Aorta (tissue), 5 donors: ENCODE measurements around the gene MMRN1. TPM values are rescaled to one million over a fixed set of nuclear protein-coding genes. Genes with fewer than 3 reads are reported as not detected.

ENCODE experiments used
- ATAC-seq: fragments of 200-7000 bp; cut with Tn5 transposase; one replicate; pipeline ENCODE4 v1.9.1; 2022; ENCODE audit warnings: moderate library complexity; ENCODE audit not compliant: low FRiP score
- DNase-seq, 2 donors: peaks; one replicate each; pipeline ENCODE4 v3.0.0-alpha.2; 2020
- H3K27ac ChIP-seq, 2 donors: one replicate each; pipeline ENCODE4 v1.5.1; 2013; ENCODE audit warnings: low read length in 2 of 2, mild to moderate bottlenecking in 2 of 2, moderate library complexity in 2 of 2, control low read depth in 1 of 2, inconsistent platforms in 1 of 2, low read depth in 1 of 2
- H3K27me3 ChIP-seq, 2 donors: one replicate each; pipeline ENCODE4 v1.6.1; 2013; ENCODE audit warnings: control low read depth in 1 of 2, low read length in 1 of 2, mild to moderate bottlenecking in 1 of 2, moderate library complexity in 1 of 2; ENCODE audit not compliant: insufficient read depth in 2 of 2, control insufficient read depth in 1 of 2
- H3K36me3 ChIP-seq, 2 donors: one replicate each; pipeline ENCODE4 v1.6.1; 2013; ENCODE audit warnings: control low read depth in 1 of 2, low read length in 1 of 2, mild to moderate bottlenecking in 1 of 2; ENCODE audit not compliant: insufficient read depth in 2 of 2, control insufficient read depth in 1 of 2
- H3K4me1 ChIP-seq, 2 donors: one replicate each; pipeline ENCODE4 v1.6.1; 2013; ENCODE audit warnings: low read length in 2 of 2, control low read depth in 1 of 2, mild to moderate bottlenecking in 1 of 2, moderate library complexity in 1 of 2; ENCODE audit not compliant: insufficient read depth in 2 of 2, control insufficient read depth in 1 of 2
- H3K4me3 ChIP-seq, 2 donors: one replicate each; pipeline ENCODE4 v1.5.1; 2013; ENCODE audit warnings: low read length in 2 of 2, control low read depth in 1 of 2, mild to moderate bottlenecking in 1 of 2
- H3K9me3 ChIP-seq: one replicate; pipeline ENCODE4 v1.6.1; 2013; ENCODE audit warnings: mild to moderate bottlenecking, low read length; ENCODE audit not compliant: control insufficient read depth
- WGBS, 2 donors: extraction: QIAGEN DNeasy Blood & Tissue Kit; methylation state at CpG; one replicate each; pipeline ENCODE4 v1.1.7; 2013; 5-methylcytosine and 5-hydroxymethylcytosine counted together
- intact Hi-C, 2 donors: fragments of 100-400 bp; cut with DNase I; formaldehyde crosslinking; loops; one replicate each; pipeline versions ENCODE4 v1.14.2 to v1.15.0; 2022
- polyA plus RNA-seq, 2 donors: library from polyadenylated mRNA; stranded (reverse); fragments of 200-250 nt; gene quantifications; one replicate each; pipeline ENCODE4 v1.2.3, GENCODE V29; 2013
- total RNA-seq, 2 donors: library from RNA; stranded (reverse); fragmentation: NEBNext Ultra II Directional; extraction: Animal tissue kit (Norgen Biotek cat#: 25700); gene quantifications; one replicate each; pipeline ENCODE4 v1.2.1, GENCODE V29; 2021
- donor health status: healthy with polysubstance abuse.
- donor health status: Bipolar disorder and iron deficiency.
- donor health status: DM: no; HTN: no; CAD: no.
- donor health status: DM: no; HTN: no; CAD: no.
- donor health status: DM: yes; HTN: yes; CAD: no.

MMRN1 gene
- total and polyA plus RNA-seq, 4 donors: 0.10 to 87.0 (median 12.3) TPM

GRCh38 chr4:89928838-89929237, 34.2 kb downstream of the MMRN1 start:
- Histone ChIP-seq H3K4me1 (no peaks in the 10 kb centered on the region), H3K27me3 (no peaks in the 10 kb centered on the region), H3K27ac (no peak overlapping the region), H3K9me3 (peaks cover 4% of the 10 kb centered on the region), H3K4me3 (no peak overlapping the region), H3K36me3 (no peaks in the 10 kb centered on the region)
- 77 to 80% methylated on average over 4 of the region's 4 CpGs for WGBS, 2 donors
- ATAC-seq (no peak), DNase-seq (no peak)
- intact Hi-C loops: no loop called here

GRCh38 chr4:89929425-89930159, 34.9 kb downstream of the MMRN1 start:
- no peaks in the 10 kb centered on the region for H3K36me3 ChIP-seq
- 60 to 68% methylated on average over 4 of the region's 4 CpGs for WGBS, 2 donors
- intact Hi-C loops: no loop called here
- peaks cover 4% of the 10 kb centered on the region for H3K9me3 ChIP-seq
- ATAC-seq: no peak
- DNase-seq: no peak
- H3K4me1 ChIP-seq: no peaks in the 10 kb centered on the region
- H3K27ac ChIP-seq: no peak overlapping the region
- no peak overlapping the region for H3K4me3 ChIP-seq
- no peaks in the 10 kb centered on the region for H3K27me3 ChIP-seq

- ATAC-seq: no peak
- no peak overlapping the region for H3K4me3 ChIP-seq
- H3K9me3 ChIP-seq: no peaks in the 10 kb centered on the region
- WGBS, 2 donors: 53 to 65% methylated on average over 2 of the region's 2 CpGs
- H3K27me3 ChIP-seq: no peaks in the 10 kb centered on the region
- intact Hi-C loops: no loop called here
- H3K36me3 ChIP-seq: no peaks in the 10 kb centered on the region
- DNase-seq: no peak
- H3K4me1 ChIP-seq: no peaks in the 10 kb centered on the region
- H3K27ac ChIP-seq: no peak overlapping the region
These were observed 44.9 kb downstream of the MMRN1 start for GRCh38 chr4:89939546-89939945.

GRCh38 chr4:89939994-89940393, 45.3 kb downstream of the MMRN1 start:
- ATAC-seq: no peak

GRCh38 chr4:89942811-89943210, 48.2 kb downstream of the MMRN1 start:
- ATAC-seq (no peak), DNase-seq (no peak)
- Histone ChIP-seq H3K27me3 (no peaks in the 10 kb centered on the region), H3K27ac (no peak overlapping the region), H3K36me3 (no peaks in the 10 kb centered on the region), H3K4me1 (no peaks in the 10 kb centered on the region), H3K9me3 (no peaks in the 10 kb centered on the region), H3K4me3 (no peak overlapping the region)
- intact Hi-C loops: no loop called here
- whole genome bisulfite sequencing, 2 donors: 71 to 79% methylated on average over 3 of the region's 3 CpGs

More at GRCh38 chr4:89939994-89940393, 45.3 kb downstream of the MMRN1 start:
- H3K4me1 ChIP-seq: no peaks in the 10 kb centered on the region
- intact Hi-C loops: no loop called here
- no peaks in the 10 kb centered on the region for H3K36me3 ChIP-seq
- H3K27me3 ChIP-seq: no peaks in the 10 kb centered on the region
- no peaks in the 10 kb centered on the region for H3K9me3 ChIP-seq
- H3K27ac ChIP-seq: no peak overlapping the region
- DNase-seq: no peak
- H3K4me3 ChIP-seq: no peak overlapping the region

- no peak overlapping the region for H3K27ac ChIP-seq
- H3K4me3 ChIP-seq: no peak overlapping the region
- DNase-seq (no peak), ATAC-seq (no peak)
- no peaks in the 10 kb centered on the region for H3K36me3 ChIP-seq
- H3K27me3 ChIP-seq: peaks cover 0 to 2% of the 10 kb centered on the region in 2 donors
- intact Hi-C loops: no loop called here
- WGBS, 2 donors: 80 to 81% methylated on average over 2 of the region's 2 CpGs
- no peaks in the 10 kb centered on the region for H3K9me3 ChIP-seq
- no peaks in the 10 kb centered on the region for H3K4me1 ChIP-seq
These were observed 55.2 kb downstream of the MMRN1 start for GRCh38 chr4:89949782-89950387.

- Histone ChIP-seq H3K27ac (no peak overlapping the region), H3K9me3 (no peaks in the 10 kb centered on the region), H3K4me3 (no peak overlapping the region), H3K36me3 (no peaks in the 10 kb centered on the region), H3K4me1 (no peaks in the 10 kb centered on the region), H3K27me3 (peaks cover 0 to 2% of the 10 kb centered on the region in 2 donors)
- WGBS, 2 donors: 24 to 30% methylated on average over 3 of the region's 3 CpGs
- intact Hi-C loops: no loop called here
- ATAC-seq: no peak
- no peak for DNase-seq
These were observed 57.8 kb downstream of the MMRN1 start for GRCh38 chr4:89952458-89952857.

- Histone ChIP-seq H3K27ac (no peak overlapping the region), H3K4me1 (no peaks in the 10 kb centered on the region), H3K27me3 (peaks cover 0 to 2% of the 10 kb centered on the region in 2 donors), H3K36me3 (no peaks in the 10 kb centered on the region), H3K9me3 (no peaks in the 10 kb centered on the region), H3K4me3 (no peak overlapping the region)
- 82 to 84% methylated on average over 13 of the region's 13 CpGs for WGBS, 2 donors
- intact Hi-C loops: no loop called here
- ATAC-seq (no peak), DNase-seq (no peak)
These were observed 60.4 kb downstream of the MMRN1 start for GRCh38 chr4:89954906-89955695.
